ENCODE results near the gene GFPT1. TPM values are rescaled to one million over a fixed set of nuclear protein-coding genes. Genes with fewer than 3 reads are reported as not detected.

Gene GFPT1
- total RNA-seq, 2 donors from 2014 or later, result 31.6 to 34.6 TPM

DNA sequence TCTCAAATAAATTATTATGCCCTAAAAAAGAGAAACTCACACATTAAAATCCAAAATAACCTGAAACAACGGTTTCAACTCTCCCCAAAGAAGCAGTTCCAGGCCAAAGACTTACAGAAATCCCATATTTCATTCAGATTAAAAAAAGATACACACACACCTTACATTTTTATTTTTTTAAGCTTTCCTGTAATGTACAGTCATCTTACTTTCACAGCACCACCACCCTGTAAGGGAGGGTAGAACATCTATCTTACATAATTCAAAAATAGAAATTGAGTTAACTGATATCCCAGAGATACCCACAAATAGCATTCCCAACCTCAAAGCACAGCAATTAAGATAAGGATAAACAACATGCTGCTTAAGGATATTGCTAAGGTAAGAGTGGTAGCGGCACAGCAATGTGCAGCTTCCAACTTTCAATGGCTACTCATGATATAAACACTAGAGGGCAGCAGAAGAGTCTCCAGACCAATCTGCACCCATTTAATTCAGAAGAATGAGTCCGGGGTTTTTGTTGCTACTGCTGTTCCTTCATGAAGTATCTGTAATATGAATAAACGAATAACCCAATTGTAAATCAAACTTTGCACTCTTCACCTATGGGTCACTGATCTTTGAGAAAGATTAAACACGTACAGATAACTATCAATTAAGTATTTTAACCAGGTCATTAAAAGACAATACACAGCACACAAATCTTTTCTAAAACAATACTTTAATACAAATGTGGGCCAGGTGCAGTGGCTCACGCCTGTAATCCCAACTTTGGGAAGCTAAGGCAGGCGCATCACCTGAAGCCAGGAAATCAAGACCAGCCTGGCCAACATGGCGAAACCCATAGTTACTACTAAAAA lies 11.3 kb downstream of the GFPT1 start:
- no peaks in the 10 kb centered on the region for H3K27me3 ChIP-seq
- no peaks in the 10 kb centered on the region for H3K9me3 ChIP-seq
- ATAC-seq, result peak; percentile 81
- TF ChIP-seq POLR2A (IDR thresholded peaks at IDR 0.05), result no peak
- TF ChIP-seq, protein P1, sequence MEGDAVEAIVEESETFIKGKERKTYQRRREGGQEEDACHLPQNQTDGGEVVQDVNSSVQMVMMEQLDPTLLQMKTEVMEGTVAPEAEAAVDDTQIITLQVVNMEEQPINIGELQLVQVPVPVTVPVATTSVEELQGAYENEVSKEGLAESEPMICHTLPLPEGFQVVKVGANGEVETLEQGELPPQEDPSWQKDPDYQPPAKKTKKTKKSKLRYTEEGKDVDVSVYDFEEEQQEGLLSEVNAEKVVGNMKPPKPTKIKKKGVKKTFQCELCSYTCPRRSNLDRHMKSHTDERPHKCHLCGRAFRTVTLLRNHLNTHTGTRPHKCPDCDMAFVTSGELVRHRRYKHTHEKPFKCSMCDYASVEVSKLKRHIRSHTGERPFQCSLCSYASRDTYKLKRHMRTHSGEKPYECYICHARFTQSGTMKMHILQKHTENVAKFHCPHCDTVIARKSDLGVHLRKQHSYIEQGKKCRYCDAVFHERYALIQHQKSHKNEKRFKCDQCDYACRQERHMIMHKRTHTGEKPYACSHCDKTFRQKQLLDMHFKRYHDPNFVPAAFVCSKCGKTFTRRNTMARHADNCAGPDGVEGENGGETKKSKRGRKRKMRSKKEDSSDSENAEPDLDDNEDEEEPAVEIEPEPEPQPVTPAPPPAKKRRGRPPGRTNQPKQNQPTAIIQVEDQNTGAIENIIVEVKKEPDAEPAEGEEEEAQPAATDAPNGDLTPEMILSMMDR (IDR thresholded peaks at IDR 0.05), result peak; percentile 39 to 64 (median 60)
- peaks cover 16% of the 10 kb centered on the region for H3K4me1 ChIP-seq
- H3K27ac ChIP-seq, result peak overlapping the region in 2 of 4 donors; percentile 15 to 29
- no peak overlapping the region for H3K4me3 ChIP-seq
- H3K36me3 ChIP-seq (replicated peaks in 1 of 2; ENCODE audit: insufficient read depth in 1 of 2, low read depth in 2 of 2), result peaks cover 0 to 8% of the 10 kb centered on the region in 2 donors
- intact Hi-C loops (cut with DNase I), result no loop called here
- WGBS, 2 donors, result 50 to 57% methylated on average over 8 of the region's 8 CpGs
- peak in 1 of 4 donors; percentile 38 for DNase-seq

DNA sequence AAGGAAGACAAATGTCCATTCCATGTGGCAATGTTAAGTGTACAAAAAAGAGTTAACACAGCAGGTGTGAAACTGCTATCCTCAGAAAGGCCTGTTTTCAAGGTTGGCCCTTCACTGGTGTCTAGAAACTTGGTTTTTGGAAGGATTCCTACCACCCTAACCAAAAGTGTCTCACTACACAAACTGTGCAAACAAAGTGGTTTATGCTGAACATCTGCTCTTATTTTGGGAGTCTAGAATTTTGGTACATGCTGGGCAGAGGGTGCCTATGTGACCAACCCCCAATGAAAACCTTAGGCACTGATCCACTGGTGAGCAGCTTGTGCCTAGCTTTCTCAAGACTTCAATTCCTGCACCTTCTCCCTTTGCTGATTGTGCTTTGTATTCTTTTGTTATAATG lies 14.3 kb downstream of the GFPT1 start:
- TF ChIP-seq POLR2A (IDR thresholded peaks at IDR 0.05), result no peak
- TF ChIP-seq, protein P1 (IDR thresholded peaks at IDR 0.05), result no peak
- H3K4me3 ChIP-seq, result no peak overlapping the region
- no peaks in the 10 kb centered on the region for H3K9me3 ChIP-seq
- no peak for ATAC-seq
- no peak for DNase-seq
- no peak overlapping the region for H3K27ac ChIP-seq
- intact Hi-C loops (cut with DNase I), result no loop called here
- H3K27me3 ChIP-seq, result no peaks in the 10 kb centered on the region
- H3K36me3 ChIP-seq (replicated peaks in 1 of 2; ENCODE audit: insufficient read depth in 1 of 2, low read depth in 2 of 2), result peaks cover 9 to 29% of the 10 kb centered on the region in 2 donors
- H3K4me1 ChIP-seq, result peaks cover 16% of the 10 kb centered on the region

DNA sequence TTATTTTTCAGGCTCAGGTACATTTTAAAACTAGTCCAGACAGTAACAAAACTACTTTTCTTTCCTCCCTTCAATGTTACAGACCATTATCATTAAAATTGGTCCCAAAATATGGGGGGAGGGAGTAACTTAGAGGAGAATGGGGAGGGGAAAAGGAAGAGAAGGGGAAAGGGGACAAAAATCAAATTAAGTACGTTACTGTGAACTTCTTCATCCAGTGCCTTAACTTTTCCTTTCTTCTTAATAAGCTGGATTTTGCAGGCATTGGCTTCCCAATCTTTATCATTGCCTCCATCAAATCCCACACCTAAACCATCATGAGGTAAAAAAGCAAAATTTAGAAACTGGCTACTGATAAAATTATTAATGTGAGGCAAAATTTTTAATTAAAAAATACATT lies 17.2 kb downstream of the GFPT1 start:
- H3K27me3 ChIP-seq, result no peaks in the 10 kb centered on the region
- H3K4me1 ChIP-seq, result no peaks in the 10 kb centered on the region
- H3K4me3 ChIP-seq, result no peak overlapping the region
- H3K36me3 ChIP-seq (replicated peaks in 1 of 2; ENCODE audit: insufficient read depth in 1 of 2, low read depth in 2 of 2), result peaks cover 16 to 36% of the 10 kb centered on the region in 2 donors
- DNase-seq, result no peak
- ATAC-seq, result no peak
- no peaks in the 10 kb centered on the region for H3K9me3 ChIP-seq
- no peak overlapping the region for H3K27ac ChIP-seq
- 83 to 89% methylated on average over 1 of the region's 1 CpG for WGBS, 2 donors
- TF ChIP-seq POLR2A (IDR thresholded peaks at IDR 0.05), result no peak
- TF ChIP-seq, protein P1 (IDR thresholded peaks at IDR 0.05), result no peak
- intact Hi-C loops (cut with DNase I), result no loop called here

DNA sequence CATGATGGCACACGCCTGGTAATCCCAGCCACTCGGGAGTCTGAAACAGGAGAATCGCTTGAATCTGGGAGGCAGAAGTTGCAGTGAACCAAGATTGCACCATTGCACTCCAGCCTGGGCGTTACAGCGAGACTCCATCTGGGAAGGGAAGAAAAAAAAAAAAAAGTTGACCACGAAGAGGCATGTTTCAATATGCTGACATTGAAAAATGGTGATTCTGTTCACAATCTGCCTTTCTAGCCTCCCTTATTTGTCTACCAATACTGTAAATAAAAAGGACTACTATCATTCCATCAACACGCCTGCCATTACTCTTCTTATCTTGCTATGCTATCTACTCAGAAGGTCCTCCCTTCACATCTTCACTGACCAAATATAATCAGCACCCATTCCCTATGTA lies 18.4 kb downstream of the GFPT1 start:
- H3K27ac ChIP-seq, result no peak overlapping the region
- TF ChIP-seq, protein P1 (IDR thresholded peaks at IDR 0.05), result no peak
- no peak for TF ChIP-seq POLR2A (IDR thresholded peaks at IDR 0.05)
- H3K9me3 ChIP-seq, result no peaks in the 10 kb centered on the region
- peaks cover 19 to 36% of the 10 kb centered on the region in 2 donors for H3K36me3 ChIP-seq (replicated peaks in 1 of 2; ENCODE audit: insufficient read depth in 1 of 2, low read depth in 2 of 2)
- 97% methylated on average over 7 of the region's 7 CpGs for whole genome bisulfite sequencing, 2 donors
- no peak overlapping the region for H3K4me3 ChIP-seq
- intact Hi-C loops (cut with DNase I), result no loop called here
- no peaks in the 10 kb centered on the region for H3K4me1 ChIP-seq
- no peaks in the 10 kb centered on the region for H3K27me3 ChIP-seq
- no peak for DNase-seq
- no peak for ATAC-seq

DNA sequence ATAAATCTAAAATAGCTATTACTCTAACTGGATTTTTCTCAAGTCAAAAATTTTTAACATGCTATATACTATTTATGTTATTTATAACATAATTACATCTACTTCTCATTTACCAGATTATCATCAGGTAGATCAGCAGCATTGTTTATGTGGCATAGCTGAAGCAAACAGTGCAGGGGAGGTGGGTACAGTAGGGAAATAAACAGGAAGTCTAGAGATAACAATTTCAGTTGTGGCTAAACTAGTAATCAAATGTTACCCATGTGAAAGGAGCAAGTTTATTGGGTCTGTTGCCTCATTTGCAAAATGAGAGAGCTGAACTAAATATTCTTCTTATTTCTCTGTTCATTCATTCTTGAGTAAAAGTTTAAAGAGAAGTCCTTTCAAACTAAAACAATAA lies 27.7 kb downstream of the GFPT1 start:
- Histone ChIP-seq H3K27ac (no peak overlapping the region), H3K4me3 (no peak overlapping the region), H3K36me3 (replicated peaks in 1 of 2; ENCODE audit: insufficient read depth in 1 of 2, low read depth in 2 of 2) (peaks cover 26 to 63% of the 10 kb centered on the region in 2 donors), H3K27me3 (no peaks in the 10 kb centered on the region), H3K9me3 (no peaks in the 10 kb centered on the region), H3K4me1 (no peaks in the 10 kb centered on the region)
- intact Hi-C loops (cut with DNase I), result no loop called here
- ATAC-seq (no peak), DNase-seq (no peak)
- no peak for TF ChIP-seq POLR2A (IDR thresholded peaks at IDR 0.05)
- TF ChIP-seq, protein P1 (IDR thresholded peaks at IDR 0.05), result no peak

All from body of pancreas (tissue), 4 donors.